ENCODE results near the gene METRN. TPM values are rescaled to one million over a fixed set of nuclear protein-coding genes. Genes with fewer than 3 reads are reported as not detected.

The METRN gene
- total RNA-seq, 6 experiments from 2014 or later = 14.0 to 43.7 (median 26.2) TPM

DNA sequence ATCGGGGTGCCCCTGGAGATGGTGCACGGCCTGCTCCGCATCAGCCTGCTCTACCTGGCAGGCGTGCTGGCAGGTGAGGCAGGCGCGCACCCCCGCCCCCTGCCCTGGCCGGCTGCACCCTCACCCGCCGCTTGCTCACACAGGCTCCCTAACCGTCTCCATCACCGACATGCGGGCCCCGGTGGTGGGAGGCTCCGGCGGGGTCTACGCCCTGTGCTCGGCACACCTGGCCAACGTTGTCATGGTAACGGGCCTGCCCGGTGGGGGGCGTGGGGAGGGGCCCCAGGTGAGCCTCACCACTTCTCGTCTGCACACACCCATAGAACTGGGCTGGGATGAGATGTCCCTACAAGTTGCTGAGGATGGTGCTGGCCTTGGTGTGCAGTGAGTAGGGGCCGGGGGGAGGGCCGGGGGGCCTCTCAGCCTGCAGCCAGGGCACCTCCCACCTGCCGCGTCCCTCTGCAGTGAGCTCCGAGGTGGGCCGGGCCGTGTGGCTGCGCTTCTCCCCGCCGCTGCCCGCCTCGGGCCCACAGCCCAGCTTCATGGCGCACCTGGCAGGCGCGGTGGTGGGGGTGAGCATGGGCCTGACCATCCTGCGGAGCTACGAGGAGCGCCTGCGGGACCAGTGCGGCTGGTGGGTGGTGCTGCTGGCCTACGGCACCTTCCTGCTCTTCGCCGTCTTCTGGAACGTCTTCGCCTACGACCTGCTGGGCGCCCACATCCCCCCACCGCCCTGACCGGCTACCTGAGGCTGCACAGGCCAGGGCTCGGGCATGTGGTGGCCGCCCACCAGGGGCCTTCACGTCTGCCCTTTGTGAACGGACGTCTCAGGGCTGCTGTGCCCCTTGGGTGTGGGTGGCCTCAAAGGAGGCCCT, 37.4 kb upstream of the METRN start:
- ATAC-seq (no peak), DNase-seq (no peak)
- 62% methylated on average over 8 of the region's 57 CpGs for WGBS (ENCODE audit: insufficient coverage, low coverage, low lambda C conversion rate, missing lambda C conversion rate)
- no peaks in the 10 kb centered on the region for H3K27me3 ChIP-seq
- peaks cover 0 to 23% (median 10%) of the 10 kb centered on the region in 4 donors for H3K4me1 ChIP-seq
- TF ChIP-seq, protein P1, sequence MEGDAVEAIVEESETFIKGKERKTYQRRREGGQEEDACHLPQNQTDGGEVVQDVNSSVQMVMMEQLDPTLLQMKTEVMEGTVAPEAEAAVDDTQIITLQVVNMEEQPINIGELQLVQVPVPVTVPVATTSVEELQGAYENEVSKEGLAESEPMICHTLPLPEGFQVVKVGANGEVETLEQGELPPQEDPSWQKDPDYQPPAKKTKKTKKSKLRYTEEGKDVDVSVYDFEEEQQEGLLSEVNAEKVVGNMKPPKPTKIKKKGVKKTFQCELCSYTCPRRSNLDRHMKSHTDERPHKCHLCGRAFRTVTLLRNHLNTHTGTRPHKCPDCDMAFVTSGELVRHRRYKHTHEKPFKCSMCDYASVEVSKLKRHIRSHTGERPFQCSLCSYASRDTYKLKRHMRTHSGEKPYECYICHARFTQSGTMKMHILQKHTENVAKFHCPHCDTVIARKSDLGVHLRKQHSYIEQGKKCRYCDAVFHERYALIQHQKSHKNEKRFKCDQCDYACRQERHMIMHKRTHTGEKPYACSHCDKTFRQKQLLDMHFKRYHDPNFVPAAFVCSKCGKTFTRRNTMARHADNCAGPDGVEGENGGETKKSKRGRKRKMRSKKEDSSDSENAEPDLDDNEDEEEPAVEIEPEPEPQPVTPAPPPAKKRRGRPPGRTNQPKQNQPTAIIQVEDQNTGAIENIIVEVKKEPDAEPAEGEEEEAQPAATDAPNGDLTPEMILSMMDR (IDR thresholded peaks at IDR 0.05) = no peak
- no peak for TF ChIP-seq POLR2A (IDR thresholded peaks at IDR 0.05)
- H3K36me3 ChIP-seq = peaks cover 0 to 21% (median 7%) of the 10 kb centered on the region in 4 donors
- no peaks in the 10 kb centered on the region for H3K9me3 ChIP-seq
- no peak overlapping the region for H3K4me3 ChIP-seq
- H3K27ac ChIP-seq = no peak overlapping the region
- intact Hi-C loops (cut with DNase I) = no loop called here

DNA sequence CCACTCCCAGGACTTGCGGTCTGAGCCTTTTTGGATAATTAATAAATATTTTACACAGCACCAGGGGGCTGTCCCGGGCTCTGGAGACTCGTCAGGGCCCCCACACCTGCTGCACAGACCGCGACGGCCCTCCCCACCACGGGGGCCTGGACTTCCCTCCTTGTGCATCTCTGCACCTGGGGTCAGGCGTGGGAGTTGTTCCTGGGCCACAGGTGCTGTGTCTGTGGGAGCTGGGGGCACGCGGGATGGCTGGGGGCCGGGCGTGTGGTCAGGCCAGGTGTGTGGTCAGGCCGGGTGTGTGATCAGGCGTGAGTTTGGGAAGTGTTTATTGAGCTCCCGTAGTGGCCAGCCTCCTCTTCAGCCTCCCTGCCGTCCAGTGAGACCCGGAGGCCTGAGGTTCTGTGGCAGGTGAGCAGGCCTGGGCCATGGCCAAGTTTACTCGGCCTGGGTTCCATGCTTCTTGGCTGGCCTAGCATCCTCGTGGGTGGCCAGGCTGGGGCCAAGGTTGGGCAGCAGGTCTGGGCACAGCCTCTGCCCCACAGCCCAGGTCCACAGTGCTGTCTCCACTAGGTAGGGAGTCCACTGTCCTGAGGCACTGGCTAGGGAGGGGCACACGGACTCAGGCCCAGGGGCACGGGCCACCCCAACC, 36.6 kb upstream of the METRN start:
- TF ChIP-seq POLR2A (IDR thresholded peaks at IDR 0.05) = no peak
- TF ChIP-seq, protein P1 (IDR thresholded peaks at IDR 0.05) = no peak
- Histone ChIP-seq H3K27me3 (no peaks in the 10 kb centered on the region), H3K27ac (peak overlapping the region in 1 of 3 donors; percentile 18), H3K9me3 (no peaks in the 10 kb centered on the region), H3K4me3 (no peak overlapping the region), H3K4me1 (peaks cover 0 to 30% (median 11%) of the 10 kb centered on the region in 4 donors), H3K36me3 (peaks cover 0 to 18% (median 7%) of the 10 kb centered on the region in 4 donors)
- intact Hi-C loops (cut with DNase I) = no loop called here
- DNase-seq = peak in 1 of 3 donors; percentile 72
- no peak for ATAC-seq
- WGBS (ENCODE audit: insufficient coverage, low coverage, low lambda C conversion rate, missing lambda C conversion rate) = no CpG with 5 or more reads among the region's 21 CpGs

DNA sequence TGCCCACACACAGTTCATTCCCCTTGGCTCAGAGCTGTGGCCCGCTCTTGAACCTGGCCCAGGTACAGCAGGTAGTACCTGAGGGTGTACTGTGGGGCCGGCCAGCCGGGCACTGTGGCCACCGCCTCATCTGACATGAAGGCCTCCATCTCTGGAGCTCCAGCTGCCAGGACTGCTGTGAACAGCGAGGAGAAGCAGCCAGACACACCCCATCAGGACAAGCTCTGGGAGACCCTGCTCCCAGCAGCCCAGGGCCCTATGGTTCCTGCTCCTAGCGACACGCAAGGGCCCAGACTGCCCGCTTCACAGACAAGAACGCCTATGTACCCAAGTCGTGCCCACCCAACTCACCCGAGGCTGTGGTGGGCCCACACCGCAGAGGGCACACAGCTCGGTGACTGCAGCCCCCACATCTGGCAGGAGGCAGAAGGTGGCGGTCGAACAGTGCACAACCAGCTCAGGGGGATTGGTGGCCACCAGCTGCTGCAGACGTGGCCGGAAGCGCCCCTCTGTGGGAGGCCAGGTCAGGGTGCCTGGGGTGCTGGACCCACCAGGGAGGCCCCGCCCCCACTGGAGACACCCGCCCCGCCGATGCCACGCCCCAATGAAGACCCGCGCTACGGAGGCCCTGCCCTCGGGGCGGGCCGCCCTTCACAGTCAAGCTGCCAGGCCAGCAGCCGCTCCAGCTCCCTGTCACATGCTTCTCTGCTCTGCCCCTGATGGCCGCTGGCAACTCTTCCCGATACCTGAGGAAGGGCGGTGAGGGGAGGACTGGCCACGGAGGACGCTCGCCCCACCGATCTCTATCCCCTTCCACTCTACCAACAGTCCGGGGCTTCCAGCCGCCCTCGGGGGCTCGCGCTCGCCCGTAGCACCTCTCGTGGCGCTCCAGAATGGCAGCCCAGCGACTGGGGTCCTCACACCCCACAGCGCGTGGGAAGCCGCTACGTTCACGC, 35.8 kb upstream of the METRN start:
- H3K27ac ChIP-seq = peak overlapping the region in 2 of 3 donors; percentile 45 to 55
- H3K36me3 ChIP-seq = peaks cover 0 to 14% (median 7%) of the 10 kb centered on the region in 4 donors
- peak; percentile 76 to 89 (median 86) for DNase-seq
- H3K4me3 ChIP-seq = peak overlapping the region; percentile 38 to 52 (median 50)
- no peaks in the 10 kb centered on the region for H3K9me3 ChIP-seq
- no peaks in the 10 kb centered on the region for H3K27me3 ChIP-seq
- peak; percentile 11 to 46 (median 40) for ATAC-seq
- no peak for TF ChIP-seq POLR2A (IDR thresholded peaks at IDR 0.05)
- TF ChIP-seq, protein P1 (IDR thresholded peaks at IDR 0.05) = no peak
- H3K4me1 ChIP-seq = peaks cover 0 to 34% (median 13%) of the 10 kb centered on the region in 4 donors
- intact Hi-C loops (cut with DNase I) = no loop called here
- 5% methylated on average over 4 of the region's 52 CpGs for WGBS (ENCODE audit: insufficient coverage, low coverage, low lambda C conversion rate, missing lambda C conversion rate)
